Testis (tissue), 2 donors: Measurements from ENCODE around the gene SND1.

Experiments
- CTCF ChIP-seq, 3 experiments: fragments of 450-650 bp in 2 of 3; fragments of 200-600 bp in 1 of 3; sonication (generic) in 1 of 3; IDR thresholded peaks; one replicate each; pipeline ENCODE4 v1.5.1; 2016 to 2019; ENCODE audit warnings: antibody characterized with exemption in 3 of 3, mild to moderate bottlenecking in 2 of 3, moderate library complexity in 1 of 3
- POLR2A ChIP-seq: fragments of 450-650 bp; IDR thresholded peaks from one replicate; pipeline ENCODE4 v1.6.1; 2017; ENCODE audit warnings: antibody characterized with exemption, mild to moderate bottlenecking, moderate library complexity

GRCh38 chr7:127755521-127755920 is 103.5 kb downstream of the SND1 start:
- TF ChIP-seq CTCF (IDR thresholded peaks at IDR 0.05) (no peak), POLR2A (no peak)
